HG03097 (cell line): ENCODE measurements around the gene CPNE4.

ENCODE experiments used
- ATAC-seq: cut with Tn5 transposase; IDR thresholded peaks from one replicate; pipeline ENCODE4 v1.9.1; 2021; ENCODE audit not compliant: unreplicated experiment, low FRiP score

CPNE4 gene

DNA sequence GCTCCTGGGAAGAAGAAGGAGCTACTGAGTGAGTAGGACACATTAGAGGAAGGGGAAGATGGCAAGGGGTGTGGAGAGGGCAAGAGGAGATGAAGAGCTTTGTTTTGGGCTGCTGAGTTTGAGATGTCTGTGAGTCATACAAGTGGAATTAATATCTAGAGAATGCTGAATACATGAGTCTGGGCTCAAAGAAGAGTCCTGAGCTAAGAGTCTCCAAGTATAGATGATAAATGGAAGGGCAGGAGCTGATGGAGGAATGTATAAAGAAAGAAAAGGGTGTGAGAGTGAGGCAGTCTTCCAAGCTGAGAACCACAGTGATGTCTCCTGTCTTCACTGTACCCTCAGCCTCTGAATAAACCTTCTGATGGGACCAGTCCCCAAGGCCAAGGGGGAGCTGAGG is 326.6 kb downstream of the CPNE4 start:
- ATAC-seq: no peak

DNA sequence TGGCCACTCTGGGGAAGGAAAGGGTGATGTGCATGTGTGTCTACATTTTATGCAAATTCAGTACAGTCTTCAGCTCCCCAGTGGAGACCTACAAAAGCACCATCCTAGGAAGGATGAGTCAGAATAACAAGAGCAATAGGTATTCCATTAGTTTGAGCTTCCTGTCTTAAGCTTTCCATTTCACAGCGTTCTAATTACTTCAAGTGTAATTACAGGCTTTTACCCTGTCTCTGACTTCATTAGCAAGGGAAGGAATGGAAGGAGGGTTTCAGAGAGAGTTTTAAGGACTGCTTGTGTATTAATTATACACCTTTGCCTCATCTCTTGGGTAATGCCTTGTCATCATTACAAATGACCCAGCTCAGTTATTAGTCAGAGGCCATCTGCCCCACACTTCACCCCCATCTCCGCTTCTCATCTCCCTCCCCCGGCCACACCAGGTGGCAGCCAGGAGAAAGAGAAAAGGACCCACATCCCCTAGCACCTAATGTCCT is 329.2 kb downstream of the CPNE4 start:
- ATAC-seq: peak; percentile 59

DNA sequence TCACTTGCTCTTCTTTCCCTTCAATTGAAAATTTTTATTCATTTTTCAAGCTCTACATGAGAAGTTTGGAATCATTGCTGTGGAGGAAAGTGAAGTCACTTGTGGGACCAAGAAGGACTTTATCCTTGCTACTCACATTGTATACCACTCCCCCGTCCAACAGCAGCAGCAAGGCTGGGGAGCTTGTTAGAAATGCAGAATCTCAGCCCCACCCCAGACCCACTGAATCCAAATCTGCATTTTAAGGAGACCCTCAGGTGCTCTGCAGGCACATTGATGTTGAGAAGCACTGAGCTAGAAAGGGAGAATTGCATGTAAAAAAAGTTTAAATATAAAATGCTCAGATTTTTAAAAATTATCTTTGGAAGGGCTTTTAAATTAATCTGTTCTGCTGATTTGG is 329.7 kb downstream of the CPNE4 start:
- no peak for ATAC-seq

DNA sequence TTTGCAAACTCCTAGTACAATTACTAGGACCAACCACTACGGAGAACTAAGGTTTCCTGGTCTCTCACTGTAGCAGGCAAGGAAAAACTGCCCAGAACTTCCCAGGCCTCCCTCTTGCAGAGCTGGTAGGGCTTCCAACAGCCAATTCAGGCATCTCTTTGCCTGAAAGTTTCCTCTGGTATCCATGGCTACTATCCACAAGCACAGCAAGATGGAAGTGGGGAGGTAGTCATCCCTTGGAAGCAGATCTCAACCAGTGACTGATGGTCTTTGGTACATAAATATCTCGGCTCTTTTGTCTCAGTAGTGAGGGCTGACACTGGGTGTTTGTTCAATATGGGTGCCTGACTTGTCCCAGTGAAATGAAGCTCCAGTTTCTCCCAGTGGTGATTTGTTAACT is 330.7 kb downstream of the CPNE4 start:
- ATAC-seq: no peak

DNA sequence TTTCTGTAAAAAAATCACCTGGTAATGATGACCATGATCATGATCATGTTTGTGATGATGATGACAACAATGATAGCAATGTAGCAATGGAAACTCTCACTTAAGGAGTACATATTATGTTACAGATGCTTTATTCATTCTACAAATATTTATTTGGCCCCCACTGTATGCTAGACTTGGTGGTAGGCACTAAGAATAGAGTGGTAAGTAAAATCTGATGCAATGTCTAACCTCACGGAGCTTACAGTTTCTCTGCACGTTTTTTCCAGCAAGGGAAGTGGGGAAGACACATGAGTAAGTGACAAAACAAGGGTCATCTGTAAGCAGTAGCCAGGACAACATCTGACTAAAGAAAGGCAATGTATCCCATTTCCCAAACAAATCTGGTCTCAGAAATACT is 332.7 kb downstream of the CPNE4 start:
- no peak for ATAC-seq

DNA sequence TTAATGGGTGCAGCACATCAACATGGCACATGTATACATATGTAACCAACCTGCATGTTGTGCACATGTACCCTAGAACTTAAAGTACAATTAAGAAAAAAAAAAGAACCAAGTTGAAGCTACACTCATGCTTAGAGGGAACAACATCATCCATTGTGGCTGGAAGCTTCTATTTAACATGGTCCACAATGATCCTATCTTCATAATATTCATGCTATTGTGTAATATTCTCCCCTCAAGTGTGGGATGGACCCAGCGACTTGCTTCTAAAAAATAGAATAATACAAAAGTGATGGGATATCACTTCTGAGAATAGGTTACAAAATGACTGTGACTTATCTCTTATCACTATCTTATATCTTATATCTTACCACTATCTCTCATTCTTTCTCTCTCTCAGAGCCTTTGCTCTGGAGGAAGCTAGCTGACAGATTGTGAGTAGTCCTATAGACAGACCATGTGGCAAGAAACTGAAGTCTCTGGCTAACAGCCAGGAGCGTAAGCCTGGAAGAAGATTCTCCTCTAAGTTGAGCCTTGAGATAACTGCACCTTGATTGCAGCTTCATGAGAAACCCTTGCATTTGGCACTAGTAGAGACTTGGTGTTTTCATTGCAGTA is 333.6 kb downstream of the CPNE4 start:
- no peak for ATAC-seq

DNA sequence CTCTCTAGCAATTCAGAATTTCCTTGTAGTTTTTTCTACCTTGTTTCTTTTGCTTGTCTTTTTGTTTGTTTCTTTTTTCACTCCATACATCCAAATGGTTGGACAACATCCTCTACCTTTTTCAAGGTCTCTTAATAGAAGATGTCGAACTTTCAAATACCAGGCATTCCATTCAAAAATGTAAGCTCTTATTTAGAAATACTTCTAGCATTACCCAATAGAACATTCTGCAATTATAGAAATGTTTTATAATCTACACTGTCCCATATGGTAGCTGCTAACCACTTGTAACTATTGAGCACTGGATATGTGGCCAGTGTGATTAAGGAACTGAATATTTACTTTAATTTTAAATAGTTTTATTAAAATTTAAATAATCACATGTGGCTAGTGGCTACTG is 335.8 kb downstream of the CPNE4 start:
- ATAC-seq: no peak

DNA sequence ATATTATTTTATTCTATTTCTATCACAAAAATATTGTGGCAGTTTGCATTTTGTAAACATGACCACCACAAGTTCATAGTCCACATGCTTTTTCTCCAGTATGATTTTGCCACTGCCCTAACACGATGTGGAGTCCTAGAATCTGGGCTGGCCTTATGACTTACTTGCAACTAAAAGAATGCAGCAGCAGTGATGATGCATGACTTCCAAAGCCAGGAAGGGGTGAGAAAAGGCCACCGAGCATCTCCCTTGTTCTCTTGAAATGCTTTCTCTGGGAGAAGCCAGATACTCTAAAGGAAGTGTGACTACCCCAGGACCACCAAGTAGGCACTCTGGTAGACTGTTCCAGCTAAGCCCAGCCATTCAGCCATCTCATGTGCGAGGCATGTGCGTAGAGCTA is 340.4 kb downstream of the CPNE4 start:
- ATAC-seq: no peak

DNA sequence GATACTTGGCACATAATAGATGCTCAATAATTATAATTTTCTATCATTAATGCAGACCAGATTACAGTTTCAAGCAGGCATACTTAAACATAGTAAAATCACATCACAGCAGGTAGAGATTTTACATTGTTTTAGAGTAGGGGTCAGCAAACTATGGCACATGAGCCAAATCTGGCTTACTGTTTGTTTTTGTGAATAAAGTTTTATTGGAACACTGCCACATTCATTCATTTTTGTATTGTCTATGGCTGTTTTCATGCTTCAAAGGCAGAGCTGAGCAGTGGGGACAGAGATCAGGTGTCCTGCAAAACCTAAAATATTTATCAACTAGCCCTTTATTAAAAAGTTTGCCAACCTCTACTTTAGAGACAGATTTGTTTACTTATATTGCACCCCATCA is 342.5 kb downstream of the CPNE4 start:
- ATAC-seq: no peak

DNA sequence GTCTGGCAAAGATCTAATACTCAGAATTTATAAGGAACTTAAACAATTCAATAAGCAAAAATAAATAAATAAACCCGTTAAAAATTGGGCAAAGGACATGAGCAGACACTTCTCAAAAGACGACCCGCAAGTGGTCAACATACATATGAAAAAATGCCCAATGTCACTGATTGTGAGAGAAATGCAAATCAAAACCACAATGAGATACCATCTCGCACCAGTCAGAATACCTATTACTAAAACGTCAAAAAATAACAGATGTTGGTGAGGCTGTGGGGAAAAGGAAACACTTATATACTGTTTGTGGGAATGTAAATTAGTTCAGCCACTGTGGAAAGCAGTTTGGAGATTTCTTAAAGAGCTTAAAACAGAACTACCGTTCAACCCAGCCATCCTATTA is 344.0 kb downstream of the CPNE4 start:
- ATAC-seq: no peak

DNA sequence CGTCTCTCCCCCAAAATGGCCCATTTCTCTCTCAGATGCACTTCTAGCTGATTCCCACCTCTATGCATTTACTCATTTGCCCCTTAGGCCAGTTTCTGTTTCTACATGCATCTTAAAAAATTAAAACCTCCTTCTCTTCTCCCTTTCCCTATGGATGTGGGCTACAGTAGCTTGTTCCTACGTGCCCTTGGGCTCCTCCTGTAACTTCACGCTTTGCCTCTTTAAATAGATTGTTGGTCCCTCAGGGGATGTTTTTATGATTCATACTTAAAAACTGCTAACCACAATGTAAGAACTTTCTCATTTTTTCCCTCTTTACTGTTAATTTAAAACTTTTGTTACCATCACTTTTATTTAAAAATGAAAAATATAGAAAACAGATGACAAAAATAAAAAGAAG is 346.4 kb downstream of the CPNE4 start:
- ATAC-seq: no peak

DNA sequence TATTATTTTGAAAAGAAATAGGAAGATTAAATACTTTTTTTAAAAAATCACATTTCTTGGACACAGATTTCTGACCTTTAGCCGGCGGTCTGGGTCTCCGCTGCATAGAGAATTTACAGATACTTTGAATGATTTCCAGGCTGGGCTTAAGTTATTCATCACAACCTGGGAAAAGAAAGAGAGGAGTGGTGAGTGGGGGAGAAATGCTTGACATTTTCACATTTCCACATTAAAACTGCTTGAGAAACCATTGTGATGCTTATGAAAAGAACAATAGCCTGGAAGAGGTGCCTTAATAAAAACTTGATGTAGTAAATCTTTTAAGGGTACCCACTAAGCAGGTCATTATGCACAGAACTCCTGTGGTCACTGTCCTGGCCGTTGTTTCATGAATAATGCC is 365.2 kb downstream of the CPNE4 start:
- no peak for ATAC-seq

DNA sequence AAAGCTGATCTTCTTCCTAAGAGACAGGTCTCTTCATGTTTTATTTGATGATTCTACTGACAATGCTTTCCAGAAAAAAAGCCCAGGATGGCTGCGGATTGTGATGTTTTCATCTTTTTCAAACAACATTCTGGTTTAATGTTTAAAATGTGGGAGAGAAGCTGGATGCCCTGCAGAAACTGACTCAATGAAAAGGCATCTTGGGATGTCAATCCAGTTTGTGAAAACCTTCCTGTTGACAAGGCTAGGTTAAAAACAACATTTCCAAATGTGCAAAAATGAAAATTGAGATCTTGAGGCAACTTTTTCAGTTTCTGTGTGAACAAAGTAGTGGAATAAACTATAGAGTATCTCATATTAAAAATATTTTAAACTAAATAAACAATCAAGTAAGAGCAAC is 376.0 kb downstream of the CPNE4 start:
- ATAC-seq: no peak

DNA sequence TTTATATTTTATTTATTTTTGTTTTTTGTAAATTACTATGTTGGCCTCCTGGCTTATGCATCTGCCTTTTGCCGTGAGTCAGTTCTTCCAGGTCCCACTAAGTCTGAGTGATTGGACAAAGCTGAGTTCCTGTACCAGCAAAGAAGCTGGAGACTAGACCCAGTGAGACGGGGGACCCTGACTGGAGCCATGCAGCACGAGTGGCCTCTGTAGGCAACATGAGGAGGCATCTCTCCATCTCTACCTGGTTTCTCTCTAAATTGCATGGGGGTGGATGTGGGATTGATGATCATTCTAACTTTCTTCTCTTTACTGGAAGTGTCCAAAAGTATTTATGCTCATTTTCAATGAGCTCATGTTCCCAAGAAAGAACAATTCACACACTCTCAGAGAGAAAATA is 376.7 kb downstream of the CPNE4 start:
- ATAC-seq: no peak

DNA sequence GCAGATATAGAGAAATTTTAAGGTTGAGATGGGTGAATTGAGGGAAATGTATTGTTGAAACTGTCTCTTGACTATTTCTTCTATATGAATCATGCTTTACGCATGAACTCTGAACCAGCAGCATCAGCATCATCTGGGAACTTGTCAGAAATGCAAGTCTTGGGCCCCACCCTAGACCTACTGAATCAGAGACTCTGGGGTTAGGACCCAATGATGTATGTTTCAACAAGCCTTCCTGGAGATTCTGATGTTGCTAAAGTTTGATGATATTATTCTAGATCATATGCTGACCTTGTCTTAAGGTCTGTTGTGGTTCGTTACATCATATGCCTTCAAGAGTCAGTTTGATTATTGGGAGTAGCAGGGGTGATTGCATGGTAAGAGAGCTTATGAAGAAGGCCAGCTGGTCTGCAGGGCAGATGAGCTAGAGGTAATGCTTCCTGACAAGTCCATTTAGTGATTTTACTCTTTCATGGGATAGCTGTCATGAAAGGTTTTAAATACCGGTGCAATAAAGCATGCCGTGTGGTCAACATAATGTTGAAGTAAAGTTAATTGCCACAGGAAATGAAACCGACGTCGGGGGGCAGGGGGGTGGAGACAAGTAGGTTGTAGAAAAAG is 379.6 kb downstream of the CPNE4 start:
- ATAC-seq: no peak

DNA sequence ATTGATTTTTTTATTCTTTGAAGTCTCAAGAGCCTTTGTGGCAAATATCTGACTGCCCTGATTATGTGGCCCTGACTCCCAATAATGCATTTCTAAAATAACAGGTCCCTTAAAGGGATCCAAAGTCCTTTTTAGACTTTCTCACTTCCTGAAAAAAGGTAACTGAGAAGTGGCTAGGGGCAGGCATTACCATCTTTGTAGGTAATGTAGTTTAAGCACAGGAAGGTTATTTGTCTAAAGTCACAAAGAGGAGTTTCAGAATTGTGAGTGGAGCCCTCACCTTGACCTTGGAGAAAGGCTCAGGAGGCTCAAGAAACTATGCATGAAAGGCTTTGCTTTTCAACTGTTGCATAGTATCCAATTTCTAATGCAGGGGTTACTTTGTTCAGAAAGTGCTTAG is 389.2 kb downstream of the CPNE4 start:
- no peak for ATAC-seq

DNA sequence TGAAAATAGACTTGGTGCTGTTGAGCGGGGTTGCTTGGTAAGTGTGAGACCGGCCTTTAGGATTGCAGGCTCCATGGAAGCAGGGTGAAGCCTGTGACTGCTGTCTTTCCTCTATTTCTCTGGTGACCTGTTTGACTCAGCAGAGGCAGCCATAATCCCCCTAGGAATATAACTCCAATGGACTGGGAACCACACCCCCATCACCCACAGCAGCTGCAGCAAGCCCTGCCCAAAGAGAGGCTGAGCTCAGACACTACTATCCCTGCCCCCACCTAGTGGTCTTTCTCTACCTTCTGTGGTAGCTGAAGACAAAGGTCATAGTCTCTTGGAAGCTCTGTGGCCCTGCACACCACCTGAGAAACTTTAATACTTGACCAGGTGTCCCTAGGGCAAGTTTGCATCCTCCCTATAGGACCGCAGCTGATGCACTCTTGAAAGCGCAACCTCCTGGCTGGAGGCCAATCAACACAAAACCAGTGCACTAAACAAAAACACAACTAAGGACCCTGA is 398.5 kb downstream of the CPNE4 start:
- ATAC-seq: no peak

DNA sequence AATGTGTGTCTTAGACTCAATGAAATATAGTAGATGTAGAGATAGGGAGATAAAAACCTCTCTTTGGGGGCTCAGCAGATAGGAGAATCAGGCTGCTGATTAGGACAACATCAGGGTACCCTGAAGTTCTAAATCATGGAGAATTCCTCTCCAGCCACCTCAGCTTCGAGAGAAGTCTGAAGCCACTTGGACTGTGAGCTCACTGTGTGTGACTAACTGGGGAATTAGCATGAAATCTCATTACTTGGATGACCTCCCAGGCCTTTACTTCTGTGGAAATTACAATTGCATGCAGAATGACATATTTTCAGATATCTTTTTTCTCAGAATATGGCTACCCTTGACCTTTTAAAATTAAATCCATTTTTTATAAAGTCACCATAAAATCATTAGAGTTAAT is 404.0 kb downstream of the CPNE4 start:
- ATAC-seq: no peak

DNA sequence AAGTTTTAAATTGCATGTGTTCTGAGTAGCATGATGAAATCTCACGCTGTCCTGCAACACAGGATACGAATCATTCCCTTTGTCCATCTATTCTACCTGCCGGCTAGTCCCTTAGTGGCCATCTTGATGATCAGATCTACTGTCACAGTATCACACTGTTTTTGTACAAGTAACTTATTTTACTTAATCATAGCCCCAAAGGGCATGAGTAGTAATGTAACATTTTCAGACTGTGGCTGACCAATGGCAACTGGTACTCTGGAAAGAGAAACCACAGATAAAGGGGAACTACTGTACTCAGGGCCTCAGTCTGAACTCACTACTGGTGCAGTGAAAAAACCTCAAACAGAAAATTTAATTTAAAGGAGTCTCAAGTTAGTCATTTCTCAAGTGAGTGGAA is 404.7 kb downstream of the CPNE4 start:
- no peak for ATAC-seq

DNA sequence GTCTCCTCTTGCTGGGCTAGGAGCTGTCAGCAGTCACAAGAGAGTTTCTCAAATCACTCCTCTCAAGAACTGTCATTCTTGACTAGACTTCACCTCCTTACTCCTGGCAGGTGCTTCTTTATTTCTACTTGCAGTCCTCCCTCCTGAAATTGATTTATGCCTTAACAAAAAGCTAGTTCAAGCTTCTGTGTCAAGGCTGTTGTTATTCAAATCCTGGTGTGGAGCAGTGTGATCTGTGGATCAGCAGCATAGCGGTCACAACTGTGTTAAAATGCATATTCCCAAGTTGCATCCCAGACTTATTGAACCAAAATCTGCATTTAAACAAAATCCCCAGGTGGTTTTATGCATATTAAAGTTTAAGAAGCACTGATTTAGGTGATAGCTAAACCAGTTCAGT is 411.4 kb downstream of the CPNE4 start:
- ATAC-seq: no peak

DNA sequence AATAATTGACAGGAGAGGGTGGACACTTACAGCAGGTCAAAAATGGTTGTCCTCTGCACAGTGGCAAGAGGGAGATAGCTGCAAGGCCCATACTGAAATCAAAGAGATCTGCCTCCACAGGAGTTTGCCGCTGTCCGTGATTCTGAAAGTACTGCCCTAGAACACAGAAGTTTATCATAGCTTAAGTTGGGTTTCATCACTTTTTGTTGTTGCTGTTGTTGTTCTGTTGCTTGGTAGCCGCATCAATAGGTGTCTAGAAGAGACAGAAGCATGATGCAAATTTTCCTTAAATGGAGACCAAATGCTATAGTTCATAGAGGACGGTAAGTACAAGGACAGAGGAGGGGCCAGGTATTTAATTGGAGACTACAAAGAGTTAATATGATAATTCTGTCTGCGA is 412.1 kb downstream of the CPNE4 start:
- ATAC-seq: no peak

DNA sequence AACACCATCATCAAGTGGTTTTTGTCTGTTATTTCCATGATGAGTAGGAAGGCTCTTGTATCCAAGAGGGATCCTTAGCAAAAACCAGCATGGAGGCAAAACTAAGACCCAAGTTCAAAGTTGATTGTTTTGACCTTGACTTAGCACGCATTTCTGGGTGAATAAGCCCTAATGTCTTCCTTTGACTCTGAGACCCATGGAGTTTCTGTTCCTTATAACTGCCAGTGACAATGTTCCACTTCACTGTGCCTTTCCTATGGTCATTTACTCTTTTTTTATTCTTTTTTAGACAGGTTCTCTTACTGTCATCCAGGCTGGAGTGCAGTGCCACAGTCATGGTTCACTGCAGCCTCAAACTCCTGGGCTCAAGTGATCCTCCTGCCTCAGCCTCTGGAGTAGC is 413.8 kb downstream of the CPNE4 start:
- no peak for ATAC-seq

DNA sequence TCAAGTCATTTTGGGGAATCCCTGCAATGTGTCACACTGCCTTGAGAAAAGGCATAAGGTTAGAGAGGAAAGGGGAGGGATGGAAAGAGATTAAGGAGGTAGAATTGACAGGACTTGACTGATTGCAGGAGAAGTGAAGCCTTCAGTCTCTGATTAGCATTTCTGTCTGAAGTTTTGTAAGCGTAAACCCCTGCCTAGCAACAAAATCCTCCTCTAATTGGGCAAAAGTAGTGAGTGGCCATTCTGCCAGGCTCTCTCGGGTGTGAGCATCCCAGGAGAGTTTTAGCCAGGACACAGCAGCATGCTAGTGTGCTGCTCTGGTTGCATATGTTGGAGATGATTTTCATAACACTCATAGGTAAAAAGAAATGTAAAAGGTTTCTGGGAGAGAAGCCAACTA is 415.0 kb downstream of the CPNE4 start:
- no peak for ATAC-seq
